HG03469 (cell line): ENCODE measurements around the gene ANKRD9.

Experiments
- ATAC-seq: cut with Tn5 transposase; IDR thresholded peaks from one replicate; pipeline ENCODE4 v1.9.1; 2021; ENCODE audit warnings: mild to moderate bottlenecking, moderate library complexity, moderate number of reproducible peaks; ENCODE audit not compliant: unreplicated experiment

Gene ANKRD9

DNA sequence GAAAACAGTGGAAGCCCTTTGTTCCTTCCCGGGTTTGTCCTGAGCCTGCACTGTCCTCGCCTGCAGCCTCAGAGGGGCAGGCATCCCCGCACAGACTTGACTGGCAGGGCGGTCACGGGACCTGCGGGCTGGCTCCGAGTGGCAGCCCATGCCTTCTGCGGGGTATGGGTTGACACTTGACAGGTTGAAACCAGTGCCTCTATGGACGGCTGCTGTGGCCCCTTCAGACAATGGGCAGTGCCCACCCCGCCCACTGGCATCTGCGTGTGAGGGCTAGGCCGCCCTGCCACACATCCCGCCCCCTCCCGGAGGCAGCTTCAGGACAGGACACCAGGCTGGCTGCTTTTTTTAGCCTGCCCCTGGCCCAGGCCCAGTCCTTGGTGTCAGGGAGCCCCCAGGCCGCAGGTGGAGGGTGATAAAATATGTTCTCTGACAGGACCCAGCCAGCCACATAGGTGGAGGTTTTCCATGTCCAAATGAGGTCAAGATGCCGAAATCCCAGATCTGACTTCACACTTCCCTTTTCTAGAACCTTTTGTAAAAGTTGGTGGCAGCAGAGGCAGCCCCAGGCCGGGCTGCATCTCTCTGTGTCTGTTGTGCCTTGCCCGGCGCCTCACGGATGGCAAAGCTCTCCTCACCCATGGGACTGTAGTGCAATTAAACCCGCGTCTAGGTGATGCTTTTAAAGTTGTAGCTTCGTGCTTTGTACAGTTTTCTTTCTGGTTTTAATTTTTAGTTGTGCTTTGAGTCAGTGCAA is 10.0 kb downstream of the ANKRD9 start:
- no peak for ATAC-seq

GRCh38 chr14:102498678-102499265 is 10.8 kb downstream of the ANKRD9 start:
- ATAC-seq, result no peak

DNA sequence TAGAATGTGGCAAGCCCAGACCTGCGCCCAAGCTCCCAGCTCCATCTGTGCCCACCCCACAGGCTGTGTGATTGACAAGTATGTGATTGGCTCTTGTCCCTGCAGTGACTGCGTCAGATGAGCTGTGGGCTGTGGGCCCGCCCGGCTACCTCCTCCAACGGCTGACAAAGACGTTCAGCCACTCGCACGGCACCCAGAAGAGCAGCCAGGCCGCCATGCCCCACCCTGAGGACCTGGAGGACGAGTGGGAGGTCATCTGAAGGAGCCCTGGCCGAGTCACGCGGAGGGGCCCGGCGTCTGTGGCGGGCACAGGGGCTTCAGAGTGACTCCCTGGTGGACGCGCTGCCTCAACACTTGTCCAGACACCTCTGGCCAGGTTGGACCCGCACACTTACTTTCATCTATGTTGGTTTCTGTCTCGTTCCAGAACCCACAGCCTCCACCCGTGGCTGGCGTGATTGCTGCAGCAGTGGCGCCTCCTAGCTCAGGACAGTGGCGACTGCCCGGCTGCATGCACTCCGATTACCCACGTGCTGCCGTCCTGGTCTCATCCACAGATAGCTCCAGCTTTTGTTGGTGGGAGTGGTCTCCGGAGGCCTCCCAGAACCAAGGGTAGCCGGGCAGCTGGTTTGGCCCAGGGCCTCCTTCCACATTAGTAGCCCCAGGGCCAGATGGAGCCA is 11.4 kb downstream of the ANKRD9 start:
- ATAC-seq, result no peak

DNA sequence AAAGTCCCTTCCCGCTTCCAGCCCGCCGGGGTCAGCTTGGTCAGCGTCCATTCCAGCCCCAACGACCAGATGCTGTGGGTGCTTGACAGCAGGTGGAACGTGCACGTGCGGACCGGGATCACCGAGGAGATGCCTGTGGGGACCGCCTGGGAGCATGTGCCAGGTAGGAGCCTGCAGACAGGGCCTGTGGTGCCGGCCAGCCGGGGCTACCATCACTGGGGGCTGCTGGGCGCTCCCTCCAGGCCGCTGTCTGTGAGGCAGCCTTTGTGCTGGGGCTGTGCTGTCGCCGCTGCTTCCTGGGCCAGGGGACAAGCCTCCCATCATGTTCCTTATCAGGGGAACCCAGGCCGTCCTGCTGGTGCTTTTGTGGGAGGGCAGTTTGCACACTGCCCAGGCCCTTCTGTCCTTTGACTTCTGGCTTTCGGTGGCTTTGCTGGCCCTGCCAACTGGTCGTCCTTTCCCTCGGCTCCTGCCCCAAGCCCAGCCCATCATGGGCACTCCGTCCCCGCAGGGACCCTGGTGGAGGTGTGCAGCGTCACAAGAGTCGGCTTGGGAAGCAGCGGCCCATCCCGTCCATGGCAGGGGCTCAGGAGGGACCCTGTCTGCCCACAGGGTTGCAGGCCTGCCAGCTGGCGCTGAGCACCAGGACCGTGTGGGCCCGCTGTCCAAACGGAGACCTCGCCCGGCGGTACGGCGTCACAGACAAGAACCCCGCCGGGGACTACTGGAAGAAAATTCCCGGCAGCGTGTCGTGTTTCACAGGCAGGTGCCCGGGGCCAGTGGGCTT is 12.4 kb downstream of the ANKRD9 start:
- no peak for ATAC-seq

- no peak for ATAC-seq
Measured at GRCh38 chr14:102496331-102496691, 13.3 kb downstream of the ANKRD9 start.

GRCh38 chr14:102495491-102496330 is 13.9 kb downstream of the ANKRD9 start:
- ATAC-seq, result no peak

DNA sequence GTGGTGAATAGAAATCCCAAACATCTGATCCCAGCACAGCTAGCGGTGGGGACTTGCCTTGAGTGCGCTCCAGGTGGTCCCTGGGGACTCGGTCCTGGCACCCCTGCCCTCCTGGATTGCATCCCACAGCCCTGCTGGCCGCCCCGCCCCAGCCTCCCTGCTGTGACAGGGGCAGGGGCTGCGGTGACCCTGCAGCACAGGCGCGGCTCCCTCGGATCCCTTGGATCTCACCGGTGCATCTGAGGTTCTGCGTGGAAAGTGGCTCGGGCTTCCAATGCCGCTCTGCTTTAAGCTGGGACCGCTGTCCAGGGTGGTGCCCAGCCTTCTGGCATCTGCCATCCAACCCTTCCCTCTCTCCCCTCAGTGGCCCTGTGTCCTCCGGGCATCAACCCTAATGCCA is 16.0 kb downstream of the ANKRD9 start:
- no peak for ATAC-seq

GRCh38 chr14:102493096-102493495 is 16.5 kb downstream of the ANKRD9 start:
- no peak for ATAC-seq

DNA sequence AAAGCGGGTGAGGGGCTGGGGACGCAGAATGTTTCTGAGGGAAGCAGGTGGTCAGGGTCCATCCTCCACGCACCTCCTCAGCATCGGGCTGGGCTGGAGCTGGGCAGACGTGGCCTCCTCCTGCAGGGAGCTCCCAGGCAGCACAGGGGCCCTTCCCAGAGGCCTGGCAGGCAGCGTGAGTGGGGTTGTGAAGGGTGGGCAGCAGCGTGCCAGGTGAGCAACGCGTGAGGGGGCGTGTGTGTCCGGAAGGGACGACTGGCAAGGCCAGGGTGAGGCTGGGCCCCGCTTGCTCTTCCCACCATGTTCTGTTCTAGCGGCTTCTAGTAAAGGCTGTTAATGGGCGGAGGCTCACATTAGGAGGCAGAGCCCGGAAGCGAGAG is 17.1 kb downstream of the ANKRD9 start:
- no peak for ATAC-seq

GRCh38 chr14:102491786-102492530 is 17.6 kb downstream of the ANKRD9 start:
- ATAC-seq, result no peak

- ATAC-seq, result no peak
Measured at GRCh38 chr14:102491366-102491765, 18.2 kb downstream of the ANKRD9 start.

- no peak for ATAC-seq
Measured at GRCh38 chr14:102490456-102490855, 19.1 kb downstream of the ANKRD9 start.

DNA sequence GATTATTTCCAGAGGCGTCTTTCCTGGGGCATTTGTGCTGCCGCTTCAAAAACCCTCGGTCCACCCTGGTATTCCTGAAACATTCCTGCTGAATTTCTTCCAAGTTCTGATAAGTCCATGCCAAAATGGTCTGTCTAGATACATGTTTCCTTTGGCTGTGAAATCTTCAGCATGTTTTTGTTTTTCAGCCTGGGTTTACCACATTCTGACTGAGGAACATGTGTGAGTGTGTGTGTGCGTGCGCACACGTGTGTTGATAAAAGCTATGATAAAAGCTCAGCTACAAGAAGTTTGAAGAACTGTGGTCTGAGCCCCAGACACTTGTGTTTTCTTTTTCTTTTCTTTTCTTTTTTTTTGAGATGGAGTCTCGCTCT is 22.4 kb downstream of the ANKRD9 start:
- ATAC-seq, result no peak

DNA sequence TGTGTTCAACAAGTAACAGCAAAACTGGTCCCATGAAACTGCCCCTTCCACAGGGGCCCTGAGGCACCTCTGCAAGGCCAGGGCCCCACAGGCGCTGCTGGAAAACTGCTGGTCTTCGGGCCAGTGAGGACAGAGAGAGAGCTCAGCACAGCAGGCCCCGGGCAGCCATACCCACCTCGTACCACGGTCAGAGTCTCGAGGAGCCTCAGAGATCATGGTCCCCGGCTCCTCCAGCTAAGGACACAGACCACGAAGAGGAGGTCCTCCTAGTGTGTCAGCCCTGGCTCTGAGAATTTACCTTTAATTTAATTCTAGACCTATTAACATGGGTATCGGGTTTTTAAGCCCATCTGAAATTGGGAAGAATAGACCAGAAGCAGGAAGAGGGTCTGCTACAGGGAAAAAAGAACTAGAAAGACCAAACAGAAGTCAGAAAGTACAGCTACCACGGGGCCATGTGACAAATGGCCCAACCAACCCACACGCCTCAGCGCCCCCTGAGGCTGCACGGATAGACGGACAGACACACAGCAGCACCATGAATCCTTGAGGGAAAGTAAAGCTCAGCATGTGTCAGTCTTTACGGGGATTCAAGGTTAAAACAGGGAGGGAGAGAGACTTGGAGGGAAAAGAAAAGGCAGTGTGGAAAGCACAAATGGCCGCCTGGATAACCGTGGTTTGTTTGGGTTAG is 22.9 kb downstream of the ANKRD9 start:
- no peak for ATAC-seq

DNA sequence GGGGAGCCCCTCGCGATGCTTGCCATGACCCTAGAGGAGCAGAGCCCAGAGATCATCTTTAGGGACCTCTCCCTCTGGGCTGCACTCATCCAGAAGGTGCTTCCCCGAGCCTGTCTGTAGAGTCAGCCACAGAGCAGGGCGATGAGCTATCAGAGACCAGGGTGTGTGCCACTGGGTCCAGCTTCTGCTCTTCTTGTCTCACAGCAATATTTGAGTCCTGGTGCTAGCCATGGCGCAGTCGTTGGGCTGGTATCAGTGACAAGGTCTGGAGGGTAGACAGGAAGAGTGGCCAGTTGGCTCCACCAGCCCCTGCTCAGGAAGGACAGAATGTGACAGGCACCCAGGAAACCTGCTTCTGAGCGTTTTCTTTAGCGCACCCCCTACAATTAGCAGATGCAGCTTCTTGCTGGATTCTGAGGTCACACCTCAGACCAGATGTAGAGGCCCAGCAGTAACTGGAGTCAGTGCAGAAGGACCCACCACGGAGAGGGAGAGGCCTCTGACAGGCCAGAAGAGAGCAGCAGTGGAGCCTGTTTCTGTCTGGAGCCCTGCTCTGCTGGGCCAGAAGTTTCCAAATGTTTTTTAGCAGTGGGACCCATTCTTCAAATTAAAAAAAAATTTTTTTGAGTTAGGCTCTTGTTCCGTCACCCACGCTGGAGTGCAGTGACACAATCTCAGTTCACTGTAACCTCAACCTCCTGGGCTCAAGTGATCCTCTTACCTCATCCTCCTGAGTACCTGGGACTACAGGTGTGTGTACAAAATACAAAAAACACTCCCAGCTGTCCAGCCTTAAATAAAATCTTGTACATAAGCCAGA is 23.7 kb downstream of the ANKRD9 start:
- no peak for ATAC-seq

GRCh38 chr14:102484316-102484715 is 25.3 kb downstream of the ANKRD9 start:
- ATAC-seq, result no peak

- ATAC-seq, result no peak
Measured at GRCh38 chr14:102481791-102482238, 27.8 kb downstream of the ANKRD9 start.

- no peak for ATAC-seq
Measured at GRCh38 chr14:102481371-102481770, 28.2 kb downstream of the ANKRD9 start.
